Mammary epithelial cell (primary cell): ENCODE measurements around the gene PARD3B.

ENCODE experiments used
- CTCF ChIP-seq, 2 donors: IDR thresholded peaks in 1 of 2; conservative IDR thresholded peaks in 1 of 2; 2 replicates each; pipeline ENCODE4 v1.5.1; 2011 to 2012; ENCODE audit warnings: inconsistent platforms in 2 of 2, low read length in 2 of 2, mild to moderate bottlenecking in 2 of 2, control low read depth in 1 of 2, low read depth in 1 of 2; ENCODE audit not compliant: insufficient read depth in 1 of 2; ENCODE audit errors: extremely low read depth in 1 of 2
- EZH2 ChIP-seq: IDR thresholded peaks from 2 replicates; pipeline ENCODE4 v1.6.1; 2012; ENCODE audit warnings: low read length, inconsistent platforms, borderline replicate concordance

DNA sequence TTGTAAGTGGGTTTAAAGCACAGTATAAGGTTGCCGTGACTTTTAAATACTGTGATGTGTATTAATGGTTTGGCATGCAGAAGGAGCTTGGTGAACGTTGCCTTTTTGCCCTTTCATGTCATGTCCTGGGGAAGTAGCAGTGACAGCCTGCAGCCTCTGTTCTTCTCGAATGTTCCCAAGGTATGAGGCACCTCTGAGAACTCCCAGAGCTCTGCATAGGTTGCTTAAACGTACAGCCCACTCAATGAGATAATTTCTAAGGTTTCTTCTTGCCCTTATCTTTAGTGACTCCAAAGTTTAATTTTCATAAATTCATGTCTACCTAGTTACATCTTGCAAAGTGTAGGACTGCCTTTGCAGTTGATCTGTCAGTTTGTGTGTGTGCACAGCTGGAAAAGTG, 36.7 kb downstream of the PARD3B start:
- TF ChIP-seq EZH2 (no peak), CTCF (conservative IDR thresholded peaks at IDR 0.05 in 1 of 2, IDR thresholded peaks at IDR 0.05 in 1 of 2; ENCODE audit: extremely low read depth in 1 of 2, insufficient read depth in 1 of 2, low read depth in 1 of 2, low read length in 2 of 2) (no peak)
